ENCODE results near the gene ZBTB32.

Gene ZBTB32

GRCh38 chr19:35738887-35739229 is 34.5 kb downstream of the ZBTB32 start:
- DNase-seq, result no peak

- DNase-seq, result no peak
Measured at GRCh38 chr19:35739275-35740107, 35.1 kb downstream of the ZBTB32 start.

- DNase-seq, result no peak
Measured at GRCh38 chr19:35740108-35740422, 35.7 kb downstream of the ZBTB32 start.

- DNase-seq, result peak; percentile 96
Measured at GRCh38 chr19:35740423-35741202, 36.3 kb downstream of the ZBTB32 start.

- DNase-seq, result no peak
Measured at GRCh38 chr19:35741203-35741515, 36.8 kb downstream of the ZBTB32 start.

GRCh38 chr19:35742121-35742724 is 37.9 kb downstream of the ZBTB32 start, which contains the start of gene IGFLR1:
Gene IGFLR1, minus strand, starts transcription at chr19:35742452. Its CDS starts 1,272 bp downstream, at chr19:35741180.
- no peak for DNase-seq

- DNase-seq, result no peak
Measured at GRCh38 chr19:35743640-35744429, 39.5 kb downstream of the ZBTB32 start.

DNA sequence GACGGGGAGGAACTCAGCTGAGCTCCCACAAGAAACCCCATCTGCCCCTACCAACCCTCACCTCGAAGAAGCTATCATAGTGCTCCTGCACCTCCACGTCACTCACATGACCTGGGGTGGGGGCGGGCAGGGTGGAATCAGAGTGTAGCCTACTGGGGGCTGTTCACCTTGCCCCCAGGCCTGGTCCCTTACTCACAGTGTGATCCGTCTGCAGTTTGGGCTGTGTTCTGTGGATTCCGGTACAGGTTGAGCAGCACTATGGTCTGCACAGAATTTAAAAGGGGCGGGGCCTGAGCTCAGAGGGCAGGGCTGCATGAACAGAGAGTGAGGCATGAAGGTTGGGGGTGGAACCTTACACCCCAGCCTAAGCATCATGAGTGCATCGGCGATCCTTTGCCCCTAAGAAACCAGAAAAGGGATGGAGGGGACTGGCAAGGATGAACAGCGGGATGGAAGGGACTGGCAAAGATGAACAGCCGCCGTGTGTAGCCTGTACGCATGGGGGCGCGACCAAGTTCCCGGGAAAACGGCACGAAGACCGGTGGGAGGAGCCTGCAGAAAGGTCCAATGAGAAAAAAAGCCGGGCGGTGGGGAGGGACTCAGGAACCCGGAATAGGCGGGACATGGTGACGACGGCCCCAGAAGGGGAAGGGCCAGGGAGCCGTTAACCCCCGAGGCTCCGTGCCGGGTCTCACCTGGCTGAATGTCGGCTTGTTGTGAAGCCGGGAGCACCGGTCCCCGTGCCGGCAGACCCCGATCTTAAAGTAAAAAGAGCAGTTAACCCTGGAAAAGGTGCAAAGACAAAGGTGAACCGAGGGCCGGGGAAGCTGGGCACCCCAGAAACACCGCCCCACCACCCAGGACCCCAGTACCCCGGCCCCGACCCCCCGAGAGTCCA is 40.3 kb downstream of the ZBTB32 start:
- DNase-seq, result peak; percentile 97

DNA sequence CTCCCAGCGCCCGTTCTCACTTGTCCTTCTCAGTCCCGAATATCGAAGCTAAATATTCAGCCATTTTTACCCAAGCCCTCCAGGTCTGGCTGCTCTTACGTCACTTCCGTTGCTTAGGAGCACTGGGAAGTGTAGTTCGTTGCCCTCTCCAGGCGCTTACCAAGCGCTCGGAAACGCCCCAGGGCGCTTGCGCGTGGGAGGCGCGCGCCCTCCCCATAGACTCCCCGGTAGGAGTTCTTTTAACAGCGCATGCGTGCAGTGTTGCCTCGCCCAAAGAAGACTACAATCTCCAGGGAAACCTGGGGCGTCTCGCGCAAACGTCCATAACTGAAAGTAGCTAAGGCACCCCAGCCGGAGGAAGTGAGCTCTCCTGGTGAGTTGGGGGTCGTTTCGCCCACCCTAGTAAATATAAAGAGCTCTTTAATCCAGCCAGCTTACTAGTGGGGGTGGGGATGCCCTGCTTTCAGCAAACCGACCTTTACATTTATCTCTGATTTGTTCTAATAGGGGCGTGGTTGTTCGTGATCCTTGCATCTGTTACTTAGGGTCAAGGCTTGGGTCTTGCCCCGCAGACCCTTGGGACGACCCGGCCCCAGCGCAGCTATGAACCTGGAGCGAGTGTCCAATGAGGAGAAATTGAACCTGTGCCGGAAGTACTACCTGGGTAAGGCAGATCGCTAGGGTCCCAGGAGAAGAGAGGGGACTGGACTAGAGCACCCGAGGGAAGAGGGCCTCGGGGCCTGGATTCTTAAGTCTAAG is 41.1 kb downstream of the ZBTB32 start, which contains the start of the genes PSENEN and U2AF1L4:
Gene PSENEN, plus strand, starts transcription at position 324 of the 759 bp plus-strand sequence. Its CDS starts 280 bp downstream, at position 604.
Gene U2AF1L4, minus strand, starts transcription at position 91 of the 759 bp plus-strand sequence. Its CDS starts 27 bp downstream, at position 64.
- peak; percentile 99 for DNase-seq

- DNase-seq, result no peak
Measured at GRCh38 chr19:35746087-35746462, 41.7 kb downstream of the ZBTB32 start.

- DNase-seq, result no peak
Measured at GRCh38 chr19:35746531-35746930, 42.2 kb downstream of the ZBTB32 start.

DNA sequence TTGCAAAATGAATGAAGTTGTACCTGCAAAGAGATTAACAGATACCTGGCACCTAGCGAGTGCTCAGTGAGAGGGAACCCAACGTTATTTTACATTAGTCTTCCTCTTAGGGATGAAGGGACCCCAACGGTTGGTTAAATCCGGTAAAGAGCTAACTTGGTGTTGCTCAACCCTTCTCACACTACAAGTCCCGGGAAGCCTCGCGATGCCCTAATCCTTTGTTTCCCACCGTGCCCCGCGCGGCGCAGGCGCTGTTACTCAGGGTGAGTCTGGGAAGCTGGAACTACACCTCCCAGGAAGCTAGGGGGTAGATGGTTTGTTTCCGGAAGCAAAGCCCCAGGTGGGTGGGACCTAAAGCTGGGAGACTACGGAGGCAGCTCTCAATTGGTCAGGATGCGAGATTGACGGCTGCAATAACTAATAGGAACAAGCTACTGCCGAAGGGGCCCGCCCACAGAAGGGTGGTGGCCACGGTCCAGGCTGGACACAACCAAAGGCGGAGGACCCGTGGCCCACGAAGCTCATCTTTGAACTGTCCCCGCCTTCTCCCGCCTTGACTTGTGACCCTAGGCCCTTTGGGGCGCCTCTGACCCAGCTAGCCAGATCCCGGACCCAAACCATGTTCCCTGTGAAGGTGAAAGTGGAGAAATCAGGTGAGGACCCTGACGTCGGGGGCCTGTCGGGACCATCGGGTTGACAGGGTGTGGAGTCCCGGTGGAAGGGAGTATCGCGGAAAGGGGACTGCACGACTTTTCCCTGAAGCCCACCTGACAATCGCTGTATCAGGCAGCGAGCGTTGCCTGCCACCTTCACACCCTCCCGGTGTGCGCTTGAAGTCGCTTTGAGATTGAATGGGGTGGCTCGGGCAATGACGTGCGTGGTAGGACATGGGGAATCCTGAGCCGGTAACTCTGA is 44.0 kb downstream of the ZBTB32 start, which contains the start of gene LIN37:
Gene LIN37, plus strand, starts transcription at position 471 of the 915 bp plus-strand sequence. Its CDS starts 149 bp downstream, at position 620.
- DNase-seq, result peak; percentile 99

DNA sequence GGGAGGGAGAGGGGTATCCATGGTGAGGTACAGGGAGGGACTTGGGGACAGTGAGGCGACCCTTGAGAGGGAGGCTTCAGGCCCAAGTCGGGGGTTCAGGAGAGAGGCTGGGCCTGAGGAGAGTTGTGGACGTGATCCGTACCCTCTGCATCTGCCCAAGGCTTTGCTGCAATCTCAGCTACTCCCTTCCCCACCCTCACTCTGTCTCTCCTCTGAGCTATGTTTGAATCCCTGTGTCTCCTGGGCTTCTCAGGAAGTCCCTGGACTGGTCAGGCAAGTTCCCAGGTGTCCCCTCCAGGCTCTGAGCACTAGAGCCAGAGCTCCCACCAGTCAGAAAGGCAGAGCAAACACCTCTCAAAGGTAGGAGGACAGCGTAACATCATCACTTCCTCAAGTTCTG is 45.8 kb downstream of the ZBTB32 start:
- DNase-seq, result no peak

GRCh38 chr19:35751839-35752745 is 47.7 kb downstream of the ZBTB32 start:
- no peak for DNase-seq

- DNase-seq, result no peak
Measured at GRCh38 chr19:35752746-35753350, 48.5 kb downstream of the ZBTB32 start.

GRCh38 chr19:35753634-35754369 is 49.4 kb downstream of the ZBTB32 start:
- no peak for DNase-seq

- no peak for DNase-seq
Measured at GRCh38 chr19:35754370-35755130, 50.2 kb downstream of the ZBTB32 start.

Data from fibroblast of skin of right biceps (primary cell).